GM04503 (cell line): ENCODE results near the gene ARL14EPL.

Experiments used
- DNase-seq: peaks from one replicate; pipeline ENCODE4 v3.0.0-alpha.2; 2012; ENCODE audit warnings: low read depth

Gene ARL14EPL

DNA sequence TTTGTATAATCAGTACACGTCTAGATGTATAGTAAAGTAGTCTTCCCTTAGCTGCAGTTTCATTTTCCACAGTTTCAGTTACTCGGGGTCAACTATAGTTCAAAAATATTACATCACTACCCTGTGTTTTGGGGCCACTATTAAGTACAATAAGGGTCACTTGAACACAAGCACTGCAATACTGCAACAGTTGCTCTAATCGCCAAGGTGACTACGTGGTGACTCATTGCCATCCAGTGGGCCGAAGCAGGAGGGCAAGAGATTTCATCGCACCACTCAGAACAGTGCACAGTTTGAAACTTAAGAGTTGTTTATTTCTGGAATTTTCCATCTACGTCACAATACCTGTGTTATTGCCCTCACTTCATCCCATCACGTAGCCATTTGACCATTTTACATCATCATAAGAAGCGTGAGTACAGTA, at the start of gene ARL14EPL:
ARL14EPL (plus strand) TSS at position 379 of the 424 bp plus-strand sequence. CDS start 18,994 bp downstream, outside the sequence.
- DNase-seq, result peak; percentile 28

DNA sequence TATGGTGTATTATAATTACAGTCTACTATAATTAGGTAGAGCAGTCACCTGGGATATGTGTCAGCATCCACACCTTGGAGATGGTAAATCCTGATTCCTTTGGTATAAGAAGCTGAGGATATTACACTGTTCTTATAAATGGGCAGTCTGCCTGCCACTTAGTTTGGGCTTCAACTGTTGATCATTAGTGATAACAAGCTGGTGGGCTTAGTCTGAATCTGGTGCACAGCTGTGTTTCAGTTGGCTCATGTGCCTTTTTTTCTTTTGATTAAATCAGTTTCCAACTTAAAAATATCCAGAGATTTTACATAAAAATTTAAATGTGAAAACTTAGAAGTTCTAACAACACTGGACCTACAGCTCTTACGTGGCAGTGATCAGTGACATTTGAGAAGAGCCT, 48.8 kb upstream of the ARL14EPL start:
- DNase-seq, result no peak

DNA sequence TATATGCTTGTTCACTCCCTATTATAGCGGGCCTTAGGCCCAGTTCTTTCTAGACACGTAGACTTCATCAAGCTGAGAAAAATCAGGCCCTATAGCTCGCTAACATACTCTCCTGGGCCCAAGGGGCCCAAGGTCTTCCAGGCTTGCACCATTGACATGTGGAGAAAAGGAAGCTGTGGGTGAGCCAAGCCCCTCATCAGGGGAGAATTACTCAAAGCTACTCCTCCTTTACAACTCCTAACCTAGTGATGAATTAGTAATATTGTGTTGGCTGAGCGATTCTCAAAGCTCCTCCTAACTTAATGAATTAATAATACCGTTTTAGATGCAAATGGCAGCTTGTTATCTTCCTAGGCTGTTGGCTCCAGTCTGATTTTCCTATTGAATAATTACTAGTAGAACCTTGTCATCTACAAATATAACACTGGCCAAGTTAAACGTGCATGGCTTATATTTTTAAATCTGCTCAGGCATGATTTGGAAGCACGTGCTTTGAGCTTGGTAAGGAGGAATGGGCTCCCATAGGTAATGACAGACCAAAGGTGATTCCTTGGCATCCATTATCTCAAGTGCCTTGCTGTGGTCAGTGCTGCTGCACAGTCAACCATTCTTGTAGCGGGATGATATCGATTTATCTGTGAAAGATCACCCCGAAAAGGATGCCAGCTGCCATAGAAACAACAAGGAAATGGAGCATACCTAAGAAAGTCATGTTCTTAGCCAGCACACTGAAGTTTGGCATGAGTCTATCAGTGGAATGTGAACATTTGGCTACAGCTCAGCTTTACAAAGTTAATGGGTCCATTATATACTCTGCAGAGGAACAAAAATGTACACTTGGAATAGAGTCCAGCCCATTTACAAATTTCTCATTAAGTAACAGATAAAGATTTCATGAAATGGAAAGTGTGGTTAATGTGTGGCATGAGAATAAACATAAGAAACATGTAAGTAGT, 46.2 kb upstream of the ARL14EPL start:
- DNase-seq, result peak; percentile 37

DNA sequence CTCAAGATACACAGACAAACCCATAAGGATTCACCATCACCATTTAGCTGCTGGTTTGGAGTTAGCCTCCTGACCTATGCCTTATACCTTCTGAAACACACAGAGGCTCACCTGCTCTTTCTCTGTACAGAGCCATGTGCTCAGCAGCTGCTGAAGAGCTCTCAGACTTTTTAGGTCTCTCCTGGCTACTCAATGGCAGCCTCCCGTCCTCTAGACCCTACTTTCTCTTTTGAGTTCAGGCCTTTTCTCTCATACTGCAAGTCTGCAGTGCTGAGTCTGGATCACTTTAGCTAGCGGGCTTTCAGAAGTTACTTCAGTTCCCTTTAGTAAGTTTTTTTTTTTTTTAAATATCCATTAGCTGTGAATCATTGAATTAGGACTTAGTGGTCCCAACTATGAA, 44.3 kb upstream of the ARL14EPL start:
- DNase-seq, result no peak

DNA sequence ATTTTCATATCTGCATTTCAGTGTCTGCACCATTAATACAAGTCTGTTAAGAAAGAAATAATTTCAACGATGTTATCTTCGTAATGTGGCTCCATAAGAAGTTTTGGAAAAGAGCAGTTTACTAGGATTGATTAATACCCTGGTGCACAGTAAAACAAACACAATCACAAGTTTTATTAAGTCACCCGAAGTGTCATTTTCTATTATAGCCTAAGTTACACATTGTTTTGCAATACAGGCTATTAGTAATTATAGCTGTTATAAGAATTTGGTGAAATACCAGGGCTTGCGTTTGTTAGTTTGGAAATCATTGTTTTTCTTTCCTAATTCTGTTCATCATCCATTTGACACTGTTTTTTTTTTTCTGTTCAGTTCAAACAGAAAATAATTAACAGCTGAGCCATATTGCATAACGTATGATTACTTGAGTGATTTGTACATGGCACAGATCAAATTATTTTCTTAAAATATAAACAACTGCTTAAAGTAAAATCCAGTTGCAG, 39.4 kb upstream of the ARL14EPL start:
- DNase-seq, result no peak

DNA sequence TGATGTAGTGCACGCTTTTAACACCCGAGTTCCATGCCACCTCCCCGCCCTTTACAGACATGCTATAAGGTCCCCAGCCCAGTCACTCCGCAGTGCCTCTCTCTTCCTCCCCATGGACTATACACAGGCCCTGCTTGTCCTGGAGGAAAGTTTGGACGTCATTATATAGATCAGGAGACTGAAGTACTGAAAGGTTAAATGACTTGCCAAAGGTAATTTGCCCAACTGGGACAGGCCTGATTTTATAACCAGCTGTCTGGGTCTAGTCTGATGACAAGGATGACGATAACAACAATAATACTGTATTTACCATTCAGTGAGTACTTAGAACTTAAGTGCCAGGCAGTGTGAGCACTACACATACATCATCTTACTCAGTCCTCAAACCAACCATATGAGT, 36.9 kb upstream of the ARL14EPL start:
- no peak for DNase-seq

DNA sequence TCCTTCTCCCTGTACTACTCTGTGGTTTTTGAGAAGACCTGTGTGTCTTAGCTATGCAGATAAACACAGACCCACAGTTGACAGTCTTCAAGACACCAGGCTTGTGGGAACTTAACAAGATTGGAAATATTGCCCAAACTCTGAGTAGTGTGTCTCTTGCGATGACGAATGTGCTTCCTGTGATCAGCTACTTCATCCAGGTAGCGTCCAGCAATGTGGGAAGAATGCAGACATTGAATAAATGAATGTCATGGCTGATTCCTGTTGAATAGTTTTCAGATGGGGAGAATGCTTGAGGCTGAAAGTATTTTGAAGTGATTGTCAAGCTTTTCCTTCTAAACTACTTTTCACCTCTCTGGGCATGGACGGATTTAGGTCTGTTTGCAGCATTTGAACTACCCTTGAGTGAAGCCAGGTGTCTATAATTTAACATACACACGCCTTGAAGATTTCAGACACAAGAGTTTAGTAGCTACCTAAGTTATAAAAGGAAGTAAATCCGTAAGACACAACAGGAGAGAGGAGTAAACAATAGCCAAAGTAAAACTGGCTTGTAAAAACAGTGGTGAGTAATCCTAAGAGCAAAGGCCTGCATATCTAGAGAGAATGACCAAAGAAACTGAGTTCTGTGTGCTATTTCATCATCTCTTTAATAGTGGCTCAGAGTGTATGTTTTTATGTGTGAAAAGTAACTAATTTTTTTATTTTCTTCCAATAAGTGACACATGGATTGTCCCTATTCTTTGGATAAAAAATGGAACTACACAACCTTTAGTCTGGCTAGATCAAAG, 30.0 kb upstream of the ARL14EPL start:
- no peak for DNase-seq

DNA sequence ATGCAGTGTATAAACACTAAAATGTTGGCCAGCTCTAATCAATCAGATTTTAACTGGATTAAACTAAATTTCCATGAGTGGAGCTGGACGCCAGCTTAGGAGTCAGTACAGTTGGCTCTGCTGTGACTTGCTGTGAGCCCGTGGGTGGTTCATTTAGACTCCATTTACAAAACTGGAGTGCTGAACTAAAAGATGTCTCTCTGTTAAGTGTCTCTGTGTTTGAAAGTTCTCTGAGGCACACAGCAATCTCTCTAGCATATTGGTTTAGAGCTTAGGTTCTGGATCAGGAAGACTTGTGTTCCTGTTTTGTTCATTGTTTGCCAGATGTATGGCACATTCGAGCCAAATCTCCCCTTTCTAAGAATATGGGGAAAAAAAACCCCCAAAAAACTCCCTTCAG, 28.0 kb upstream of the ARL14EPL start:
- no peak for DNase-seq

DNA sequence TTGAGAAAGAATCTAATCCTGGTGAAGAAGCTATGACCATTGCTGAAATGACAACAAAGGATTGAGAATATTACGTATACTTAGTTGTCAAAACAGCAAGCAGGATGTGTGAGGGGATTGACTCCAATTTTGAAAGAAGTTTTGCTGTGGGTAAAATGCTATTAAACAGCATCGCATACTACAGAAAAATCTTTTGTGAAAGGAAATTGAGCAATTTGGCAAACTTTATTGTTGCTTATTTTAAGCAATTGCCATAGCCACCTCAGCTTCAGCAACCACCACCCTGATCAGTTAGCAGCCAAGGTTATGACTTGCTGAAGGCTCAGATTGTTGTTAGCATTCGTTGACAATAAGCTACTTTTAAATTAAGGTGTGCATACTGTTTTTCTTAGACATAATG, 22.5 kb upstream of the ARL14EPL start:
- DNase-seq, result peak; percentile 20

DNA sequence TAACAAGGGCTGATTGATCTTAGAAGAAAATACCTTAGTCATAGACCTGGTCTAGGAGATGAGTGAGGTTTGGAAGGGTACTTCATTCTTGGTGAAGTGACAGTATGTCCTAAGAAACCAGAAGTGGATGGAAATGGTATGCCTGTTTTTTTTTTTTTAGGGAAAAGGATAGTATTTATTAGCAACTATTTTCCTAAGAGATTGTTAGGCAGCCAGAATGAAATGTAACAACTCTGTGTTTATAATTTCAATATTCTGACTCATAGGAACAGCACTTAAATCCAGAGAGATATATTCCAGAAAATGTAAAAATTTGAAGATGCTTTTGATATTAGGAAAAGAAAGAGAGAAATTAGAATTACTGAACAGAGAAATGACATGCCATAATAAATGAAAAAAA, 21.2 kb upstream of the ARL14EPL start:
- DNase-seq, result peak; percentile 13

DNA sequence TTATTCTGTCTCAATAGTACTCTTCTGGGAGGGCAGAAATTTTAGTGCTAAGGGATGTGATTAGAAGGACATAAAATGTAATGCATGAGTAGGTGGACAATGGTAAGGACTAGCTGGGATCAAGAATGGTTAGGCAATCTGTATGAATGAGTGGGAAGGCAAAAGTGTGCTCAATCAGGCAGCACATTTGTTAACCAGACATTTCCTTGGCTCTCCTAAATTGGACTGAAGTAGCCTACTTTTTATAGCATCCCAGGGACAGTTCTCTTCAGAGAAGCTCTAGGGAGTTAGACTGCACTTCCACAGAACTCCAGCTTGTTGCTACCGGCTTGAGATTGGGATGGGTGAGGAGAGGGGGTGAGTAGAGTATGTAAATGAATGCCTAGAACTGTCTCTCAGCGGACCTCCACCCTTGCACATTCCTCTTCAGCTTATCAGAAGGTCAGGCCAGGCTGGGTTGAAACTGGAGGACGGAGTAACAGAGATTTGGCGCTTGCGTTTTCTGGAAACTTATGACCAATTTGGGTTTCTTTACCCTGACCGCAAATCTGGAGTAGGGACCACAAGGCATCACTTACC, 19.0 kb upstream of the ARL14EPL start:
- DNase-seq, result no peak

DNA sequence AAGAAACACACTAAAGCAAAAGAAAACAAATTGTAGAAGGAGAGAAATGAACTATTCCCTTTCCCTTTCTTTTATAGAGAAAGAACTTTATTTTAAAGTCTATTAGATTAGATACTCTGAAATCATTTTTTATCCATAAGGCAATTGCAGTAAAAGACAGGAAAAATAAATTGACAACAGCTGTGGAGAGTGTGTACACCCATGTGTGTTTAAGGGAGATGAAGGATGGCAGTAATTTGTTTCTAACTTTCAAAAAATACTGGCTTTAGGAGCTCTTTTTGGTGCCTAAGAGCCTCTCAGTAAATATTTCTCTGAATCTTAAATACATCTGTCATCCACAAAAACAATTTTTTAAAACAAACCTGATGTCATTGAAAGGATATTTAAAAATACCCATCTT, 18.3 kb upstream of the ARL14EPL start:
- DNase-seq, result no peak

DNA sequence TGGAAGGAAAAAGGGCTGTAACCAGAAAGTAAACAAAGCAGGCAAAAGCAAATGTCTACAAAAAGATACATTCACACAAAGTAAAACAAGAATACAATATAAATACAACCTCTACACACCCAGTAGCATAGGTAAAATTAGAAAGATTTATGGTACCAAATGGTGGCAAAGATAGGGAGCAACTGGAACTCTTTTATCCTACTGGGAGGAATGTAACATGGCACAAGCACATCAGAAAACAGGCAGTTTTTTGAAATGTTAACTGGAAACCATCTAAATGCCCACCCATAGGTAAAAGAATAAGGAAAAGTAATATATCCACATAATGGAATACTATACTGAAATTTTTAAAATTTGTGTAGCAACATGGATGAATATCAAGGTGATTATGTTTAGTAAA, 8.7 kb upstream of the ARL14EPL start:
- no peak for DNase-seq

DNA sequence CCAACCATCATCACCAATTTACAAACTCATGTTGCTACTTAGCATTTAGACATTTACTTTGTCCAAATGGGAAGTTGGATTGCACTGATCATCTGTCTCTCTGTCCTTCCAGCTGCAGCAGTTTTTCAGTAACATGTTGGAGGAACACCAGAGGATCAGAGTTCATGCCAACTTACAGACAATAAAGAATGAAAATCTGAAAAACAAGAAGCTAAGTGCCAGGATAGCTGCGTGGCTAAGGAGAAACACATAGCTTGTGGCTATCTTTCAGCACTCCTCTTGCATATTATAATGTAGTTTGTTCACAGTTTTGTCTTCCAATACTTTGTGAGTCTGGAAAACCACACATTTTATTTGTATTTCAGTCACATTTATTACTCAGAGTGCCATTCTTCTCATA, 6.4 kb upstream of the ARL14EPL start:
- no peak for DNase-seq

DNA sequence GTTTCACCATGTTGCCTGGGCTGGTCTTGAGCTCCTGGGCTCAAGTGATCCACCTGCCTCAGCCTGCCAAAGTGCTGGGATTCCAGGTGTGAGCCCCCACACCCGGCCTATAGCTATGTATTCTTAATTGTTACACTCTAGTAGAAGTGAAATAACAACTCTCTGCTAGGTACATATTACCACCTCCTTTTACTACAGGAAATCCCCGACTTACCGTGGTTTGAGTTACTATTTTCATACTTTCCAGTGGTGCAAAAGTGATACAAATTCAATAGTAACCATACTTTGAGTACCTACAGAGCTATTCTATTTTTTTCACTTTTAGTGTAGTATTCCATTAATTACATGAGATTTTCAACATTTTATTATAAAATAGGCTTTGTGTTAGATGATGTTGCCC, 719 bp downstream of the ARL14EPL start:
- no peak for DNase-seq

DNA sequence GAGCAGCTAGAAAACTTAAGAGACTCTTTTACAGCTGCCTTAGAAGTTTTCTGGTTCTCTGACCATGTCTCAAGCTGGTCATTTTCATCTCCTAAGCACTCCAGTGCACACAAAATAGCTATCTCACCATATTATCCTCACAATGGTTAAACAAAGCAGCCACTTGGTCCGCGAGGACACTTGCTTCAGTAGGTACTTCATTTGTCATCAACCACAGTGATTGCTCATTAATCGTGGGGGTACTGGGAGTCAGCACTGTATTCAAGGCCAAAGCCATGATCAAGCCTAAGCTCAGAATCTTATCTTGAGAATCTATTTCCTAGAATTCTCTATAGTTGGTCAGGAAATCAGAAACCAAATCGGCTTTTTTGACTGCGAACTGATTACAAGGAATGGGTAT, 2.9 kb downstream of the ARL14EPL start:
- no peak for DNase-seq

DNA sequence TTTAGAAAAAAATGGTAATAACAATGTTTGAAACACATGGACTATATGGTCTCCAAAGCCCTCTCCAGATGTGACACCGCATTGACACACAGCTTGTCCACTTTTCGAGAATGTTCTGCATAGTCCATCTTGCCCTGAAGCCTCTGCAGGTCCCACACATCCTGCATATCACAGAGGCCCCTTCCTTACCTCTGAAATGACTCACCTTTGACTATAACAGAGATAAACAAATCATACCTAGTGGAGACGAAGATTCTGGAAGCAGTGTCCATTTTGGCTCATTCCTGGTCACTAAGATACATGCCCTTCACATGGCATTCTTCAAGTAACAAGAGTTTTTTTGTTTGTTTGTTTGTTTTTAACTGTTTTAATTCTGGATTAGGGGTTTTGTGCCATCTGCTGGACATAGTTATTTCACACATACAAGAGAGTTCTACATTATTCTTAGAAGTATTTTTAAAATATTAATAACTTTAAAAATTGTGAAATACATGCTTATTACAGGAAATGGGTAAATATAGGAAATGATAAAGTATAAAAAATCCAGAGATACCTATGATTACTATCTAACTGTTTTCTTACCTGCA, 5.1 kb downstream of the ARL14EPL start:
- DNase-seq, result no peak

DNA sequence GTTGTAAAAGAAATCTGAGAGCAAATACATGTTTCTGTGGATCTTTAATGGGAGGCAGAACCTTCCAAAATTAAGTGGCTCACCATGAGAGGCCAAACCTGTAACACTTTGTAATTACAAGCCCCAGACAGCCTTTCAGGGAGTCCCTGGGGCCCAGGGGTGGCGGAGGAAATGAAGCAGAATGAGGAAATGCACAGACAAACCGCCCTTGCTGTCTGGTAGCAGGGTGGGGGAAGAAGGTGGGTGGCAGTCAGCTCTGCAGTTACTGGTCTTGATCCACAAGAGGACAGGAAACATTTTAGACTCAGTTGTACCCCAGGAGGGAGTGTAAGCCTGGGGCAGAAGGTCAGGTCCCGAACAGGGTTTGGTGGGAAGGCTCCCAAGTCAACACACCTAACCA, 6.5 kb downstream of the ARL14EPL start:
- DNase-seq, result no peak

DNA sequence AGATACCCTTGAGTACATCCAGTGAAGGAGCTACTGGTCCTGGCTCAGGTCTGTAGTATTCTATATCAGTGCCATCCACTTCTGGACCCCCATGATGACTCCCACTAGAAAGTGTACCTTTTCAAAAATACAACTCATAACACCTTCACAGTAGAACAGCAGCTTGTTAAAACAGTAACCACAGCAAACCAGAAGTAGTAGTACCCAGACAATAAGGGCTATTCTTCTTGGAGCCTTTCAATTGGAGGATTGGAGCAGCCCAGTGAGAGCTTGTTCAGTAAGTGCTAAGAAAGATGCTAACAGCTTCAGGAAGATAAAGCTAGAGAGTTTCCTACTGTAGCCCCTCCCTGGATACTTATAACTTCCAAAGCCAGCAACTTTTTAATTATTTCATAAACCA, 10.1 kb downstream of the ARL14EPL start:
- DNase-seq, result no peak

DNA sequence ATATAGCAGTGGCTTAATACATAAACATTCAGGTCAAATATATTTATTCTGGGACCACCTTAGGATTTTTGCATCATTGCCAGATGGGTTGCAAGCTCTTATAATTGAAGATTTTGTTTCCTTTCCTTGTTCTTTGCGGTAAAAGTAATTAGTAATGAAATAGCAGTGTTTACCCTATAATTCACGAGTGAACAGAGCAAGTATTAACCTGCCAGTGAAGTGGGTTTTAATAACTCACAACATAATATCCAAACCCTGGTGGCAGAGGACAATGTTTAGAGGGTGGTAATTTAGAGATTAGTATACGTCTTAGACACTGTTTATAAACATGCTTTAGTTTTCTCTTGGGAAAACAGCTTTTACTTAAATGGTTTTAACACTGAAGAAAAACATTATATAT, 11.8 kb downstream of the ARL14EPL start:
- DNase-seq, result no peak

DNA sequence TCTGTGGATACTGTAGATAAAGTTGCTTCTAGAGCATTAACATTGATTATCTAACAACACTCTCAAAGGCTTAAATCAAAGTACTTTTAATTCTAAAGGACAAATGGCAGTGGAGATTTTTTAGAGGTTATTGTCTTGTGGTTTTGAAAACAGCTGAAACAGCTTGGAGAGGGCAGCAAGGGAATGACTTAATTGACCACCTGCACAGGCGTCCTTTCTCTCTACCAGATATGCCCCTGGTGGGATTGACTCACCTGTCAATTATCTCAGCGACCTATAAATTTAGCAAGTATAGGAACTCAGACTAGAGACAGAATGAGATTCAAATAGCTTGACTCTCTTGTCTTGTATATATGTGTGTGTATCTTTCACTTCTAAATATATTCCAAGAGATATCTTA, 13.5 kb downstream of the ARL14EPL start:
- no peak for DNase-seq

DNA sequence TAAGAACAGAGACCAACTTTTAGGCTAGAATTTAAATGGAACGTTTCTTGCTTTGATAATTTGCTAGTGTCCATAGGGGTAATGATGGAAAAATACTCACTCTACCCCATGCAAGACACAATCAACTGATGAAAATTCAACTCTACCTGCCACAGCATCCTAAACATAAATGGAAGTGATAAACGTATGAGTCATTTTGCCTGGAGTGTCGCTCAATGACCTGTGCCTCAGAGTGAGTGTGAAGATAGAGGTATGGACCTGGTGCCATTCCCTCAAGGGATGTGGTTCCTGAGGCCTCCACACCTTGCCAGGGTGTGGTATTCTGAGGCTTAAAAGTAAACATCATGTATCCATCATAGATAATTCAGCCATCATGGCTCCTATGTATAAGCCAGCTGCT, 14.0 kb downstream of the ARL14EPL start:
- no peak for DNase-seq
